NCI-H2081 treated with DMSO at 0.1 percent for 48 hours (cell line): ENCODE results near the gene GSX1.

Source experiments
- DNase-seq: peaks from one replicate; lab custom pipeline; 2025; lab: John Stamatoyannopoulos, UW

GSX1 gene

GRCh38 chr13:27834095-27834494 is 41.8 kb downstream of the GSX1 start:
- DNase-seq = no peak

GRCh38 chr13:27835799-27836198 is 43.5 kb downstream of the GSX1 start:
- no peak for DNase-seq

GRCh38 chr13:27839809-27840467 is 47.7 kb downstream of the GSX1 start:
- no peak for DNase-seq

- no peak for DNase-seq
Observed at GRCh38 chr13:27842571-27842970, 50.3 kb downstream of the GSX1 start.
